ENCODE data around the gene ANKRD33B. TPM values are rescaled to one million over a fixed set of nuclear protein-coding genes. Genes with fewer than 3 reads are reported as not detected.

Gene ANKRD33B
- total RNA-seq, 1 experiment from 2014 or later: 25.3 TPM

DNA sequence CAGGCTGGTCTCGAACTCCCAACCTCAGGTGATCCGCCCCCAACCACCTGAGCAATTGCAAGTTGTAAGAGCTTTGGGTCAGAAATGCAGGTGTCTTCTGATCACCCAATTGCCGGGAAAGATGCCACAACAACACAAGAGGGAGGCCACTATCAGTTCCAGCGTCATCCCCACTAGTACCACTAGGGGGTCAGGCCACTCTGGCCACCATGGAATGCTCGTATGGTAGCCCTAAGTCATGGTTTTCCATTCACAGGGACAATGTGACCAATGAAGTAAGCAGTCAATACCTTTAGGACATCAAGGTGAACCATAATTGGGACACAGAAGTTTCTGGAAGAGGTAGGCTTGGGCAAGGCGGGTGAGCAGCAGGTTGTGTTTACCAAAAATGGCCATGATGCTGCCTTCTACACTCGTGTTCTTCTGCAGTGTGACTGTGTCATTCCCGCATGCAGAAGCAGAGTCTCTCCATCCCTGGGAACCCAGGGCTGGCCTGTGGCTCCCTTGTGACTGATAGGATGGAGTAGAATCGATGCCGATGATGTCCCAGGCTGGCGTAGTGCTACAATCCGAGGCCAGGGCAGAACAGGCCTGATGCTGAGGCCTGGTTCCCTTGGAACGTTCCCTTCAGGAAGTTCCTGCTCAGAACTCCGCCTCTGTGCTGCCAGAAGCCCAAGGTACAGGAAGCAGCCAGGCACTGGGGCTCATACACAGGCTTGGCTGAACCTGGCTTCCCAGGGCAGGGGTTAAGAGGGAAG is 42.2 kb upstream of the ANKRD33B start:
- POLR2A ChIA-PET: no interaction called here
- BruUV-seq (replicated peaks): no TSS peak
- CTCF ChIA-PET: no interaction called here

DNA sequence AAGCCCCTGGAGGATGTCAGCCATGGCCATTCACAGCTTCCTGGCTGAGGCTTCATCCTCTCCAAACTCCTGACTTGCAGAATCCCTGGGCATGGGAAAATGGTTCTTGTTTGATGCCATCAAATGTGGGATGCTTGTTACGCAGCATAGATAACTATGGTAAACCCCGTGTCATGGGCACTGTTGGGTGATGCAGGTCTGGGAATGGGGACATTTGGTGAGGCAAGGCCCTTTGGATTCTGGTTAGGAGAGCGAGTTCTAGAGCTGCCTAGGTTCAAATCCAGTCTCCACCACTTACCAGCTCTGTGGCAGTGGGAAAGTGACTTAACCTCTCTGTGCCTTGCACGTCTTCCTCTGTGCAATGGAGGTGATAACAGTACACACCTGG is 41.7 kb upstream of the ANKRD33B start:
- H3K4me3 ChIP-seq (ENCODE audit: low read depth, low read length): no peak overlapping the region
- Mint-ChIP-seq H3K36me3 (ENCODE audit: insufficient read depth, unreplicated experiment) (no peaks in the 10 kb centered on the region), H3K4me1 (ENCODE audit: low read depth, unreplicated experiment) (peaks cover 7% of the 10 kb centered on the region), H3K27me3 (ENCODE audit: insufficient read depth, unreplicated experiment) (no peaks in the 10 kb centered on the region), H3K4me3 (ENCODE audit: unreplicated experiment) (no peak overlapping the region), H3K27ac (ENCODE audit: unreplicated experiment) (no peak overlapping the region), H3K9me3 (ENCODE audit: unreplicated experiment) (no peaks in the 10 kb centered on the region)
- H3K9me3 ChIP-seq: peaks cover 7% of the 10 kb centered on the region; the same call in 1 of the 2 replicates
- H3K27me3 ChIP-seq (replicated peaks; ENCODE audit: control insufficient read depth, insufficient read depth, low read length): no peaks in the 10 kb centered on the region
- TF ChIP-seq, protein P1, sequence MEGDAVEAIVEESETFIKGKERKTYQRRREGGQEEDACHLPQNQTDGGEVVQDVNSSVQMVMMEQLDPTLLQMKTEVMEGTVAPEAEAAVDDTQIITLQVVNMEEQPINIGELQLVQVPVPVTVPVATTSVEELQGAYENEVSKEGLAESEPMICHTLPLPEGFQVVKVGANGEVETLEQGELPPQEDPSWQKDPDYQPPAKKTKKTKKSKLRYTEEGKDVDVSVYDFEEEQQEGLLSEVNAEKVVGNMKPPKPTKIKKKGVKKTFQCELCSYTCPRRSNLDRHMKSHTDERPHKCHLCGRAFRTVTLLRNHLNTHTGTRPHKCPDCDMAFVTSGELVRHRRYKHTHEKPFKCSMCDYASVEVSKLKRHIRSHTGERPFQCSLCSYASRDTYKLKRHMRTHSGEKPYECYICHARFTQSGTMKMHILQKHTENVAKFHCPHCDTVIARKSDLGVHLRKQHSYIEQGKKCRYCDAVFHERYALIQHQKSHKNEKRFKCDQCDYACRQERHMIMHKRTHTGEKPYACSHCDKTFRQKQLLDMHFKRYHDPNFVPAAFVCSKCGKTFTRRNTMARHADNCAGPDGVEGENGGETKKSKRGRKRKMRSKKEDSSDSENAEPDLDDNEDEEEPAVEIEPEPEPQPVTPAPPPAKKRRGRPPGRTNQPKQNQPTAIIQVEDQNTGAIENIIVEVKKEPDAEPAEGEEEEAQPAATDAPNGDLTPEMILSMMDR (IDR thresholded peaks at IDR 0.05; ENCODE audit: insufficient read depth in 1 of 2, low read depth in 1 of 2, low read length in 1 of 2, severe bottlenecking in 1 of 2, unreplicated experiment in 1 of 2): no peak
- no peaks in the 10 kb centered on the region; the same call in 1 of the 2 replicates for H3K4me1 ChIP-seq
- ChIA-PET POLR2A (no interaction called here), CTCF (no interaction called here)
- intact Hi-C loops (cut with micrococcal nuclease; ENCODE audit: unreplicated experiment): no loop called here
- BruUV-seq (replicated peaks): no TSS peak
- no peak for DNase-seq
- H3K36me3 ChIP-seq (ENCODE audit: control insufficient read depth, insufficient read depth, low read length): no peaks in the 10 kb centered on the region

More for the DNA sequence above, 42.2 kb upstream of the ANKRD33B start:
- Mint-ChIP-seq H3K4me1 (ENCODE audit: low read depth, unreplicated experiment) (peaks cover 7% of the 10 kb centered on the region), H3K4me3 (ENCODE audit: unreplicated experiment) (no peak overlapping the region), H3K27ac (ENCODE audit: unreplicated experiment) (no peak overlapping the region), H3K36me3 (ENCODE audit: insufficient read depth, unreplicated experiment) (no peaks in the 10 kb centered on the region), H3K27me3 (ENCODE audit: insufficient read depth, unreplicated experiment) (no peaks in the 10 kb centered on the region), H3K9me3 (ENCODE audit: unreplicated experiment) (no peaks in the 10 kb centered on the region)
- Histone ChIP-seq H3K27me3 (replicated peaks; ENCODE audit: control insufficient read depth, insufficient read depth, low read length) (no peaks in the 10 kb centered on the region), H3K36me3 (ENCODE audit: control insufficient read depth, insufficient read depth, low read length) (no peaks in the 10 kb centered on the region), H3K4me3 (ENCODE audit: low read depth, low read length) (no peak overlapping the region), H3K9me3 (peaks cover 7% of the 10 kb centered on the region; the same call in 1 of the 2 replicates), H3K4me1 (no peaks in the 10 kb centered on the region; the same call in 1 of the 2 replicates)
- TF ChIP-seq, protein P1 (IDR thresholded peaks at IDR 0.05; ENCODE audit: insufficient read depth in 1 of 2, low read depth in 1 of 2, low read length in 1 of 2, severe bottlenecking in 1 of 2, unreplicated experiment in 1 of 2): peak; percentile 12 to 33
- intact Hi-C loops (cut with micrococcal nuclease; ENCODE audit: unreplicated experiment): no loop called here
- DNase-seq: peak in 1 of 2 experiments; percentile 34

DNA sequence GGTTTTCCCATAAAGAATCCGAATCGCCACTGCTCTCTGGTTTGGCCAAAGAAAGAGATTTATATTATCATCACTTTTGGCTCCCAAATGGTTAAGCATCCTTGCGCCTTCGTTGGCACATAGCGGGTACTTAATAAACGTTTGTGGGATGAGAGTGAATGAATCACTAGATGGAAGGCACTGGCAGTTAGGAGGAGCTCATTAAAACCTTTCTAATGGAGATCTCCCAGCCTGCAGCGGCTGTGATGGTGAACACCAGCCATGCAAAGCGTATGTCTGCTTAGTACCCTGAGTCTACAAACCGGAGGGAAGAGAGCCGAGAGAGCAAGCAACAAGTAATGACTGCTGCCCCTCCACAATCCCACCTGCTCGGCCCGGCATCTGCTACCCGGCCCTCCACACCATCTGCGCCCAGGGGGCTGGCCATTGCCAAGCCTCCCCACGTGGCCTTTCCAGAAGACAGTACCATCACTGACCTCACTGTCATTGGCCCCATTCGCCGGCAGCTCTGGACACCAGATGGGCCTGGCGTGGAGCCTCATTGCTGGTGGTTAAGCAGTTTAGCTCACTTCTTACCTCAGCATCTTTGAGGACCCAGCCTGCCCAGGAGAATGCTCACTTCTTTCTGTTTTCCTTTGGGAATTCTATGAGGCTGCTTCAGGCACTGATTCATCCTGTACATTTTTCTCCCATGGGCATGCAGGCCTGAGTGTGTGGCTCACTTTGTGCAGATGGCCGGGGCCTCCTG is 39.3 kb upstream of the ANKRD33B start:
- BruUV-seq (replicated peaks): no TSS peak
- no peak overlapping the region for H3K4me3 ChIP-seq (ENCODE audit: low read depth, low read length)
- Mint-ChIP-seq H3K4me1 (ENCODE audit: low read depth, unreplicated experiment) (no peaks in the 10 kb centered on the region), H3K4me3 (ENCODE audit: unreplicated experiment) (no peak overlapping the region), H3K9me3 (ENCODE audit: unreplicated experiment) (no peaks in the 10 kb centered on the region), H3K27me3 (ENCODE audit: insufficient read depth, unreplicated experiment) (no peaks in the 10 kb centered on the region), H3K36me3 (ENCODE audit: insufficient read depth, unreplicated experiment) (no peaks in the 10 kb centered on the region), H3K27ac (ENCODE audit: unreplicated experiment) (no peak overlapping the region)
- no peaks in the 10 kb centered on the region for H3K36me3 ChIP-seq (ENCODE audit: control insufficient read depth, insufficient read depth, low read length)
- POLR2A ChIA-PET: no interaction called here
- H3K9me3 ChIP-seq: peaks cover 7% of the 10 kb centered on the region; the same call in 1 of the 2 replicates
- TF ChIP-seq, protein P1 (IDR thresholded peaks at IDR 0.05; ENCODE audit: insufficient read depth in 1 of 2, low read depth in 1 of 2, low read length in 1 of 2, severe bottlenecking in 1 of 2, unreplicated experiment in 1 of 2): no peak
- DNase-seq: no peak
- CTCF ChIA-PET: interaction anchor here (0.6 kb wide), 1 partner anchor 81 kb away, joined by 4 read pairs; no protein-coding TSS in a partner anchor
- H3K4me1 ChIP-seq: no peaks in the 10 kb centered on the region
- H3K27me3 ChIP-seq (replicated peaks; ENCODE audit: control insufficient read depth, insufficient read depth, low read length): no peaks in the 10 kb centered on the region
- intact Hi-C loops (cut with micrococcal nuclease; ENCODE audit: unreplicated experiment): no loop called here
